Measurements from ENCODE around the gene TRIO. TPM values are rescaled to one million over a fixed set of nuclear protein-coding genes. Genes with fewer than 3 reads are reported as not detected.
A peak's percentile ranks its signal among the peaks of the same experiment; 100 is the strongest.

Gene TRIO
- total RNA-seq, 6 donors from 2014 or later: 138 to 408 (median 156) TPM

DNA sequence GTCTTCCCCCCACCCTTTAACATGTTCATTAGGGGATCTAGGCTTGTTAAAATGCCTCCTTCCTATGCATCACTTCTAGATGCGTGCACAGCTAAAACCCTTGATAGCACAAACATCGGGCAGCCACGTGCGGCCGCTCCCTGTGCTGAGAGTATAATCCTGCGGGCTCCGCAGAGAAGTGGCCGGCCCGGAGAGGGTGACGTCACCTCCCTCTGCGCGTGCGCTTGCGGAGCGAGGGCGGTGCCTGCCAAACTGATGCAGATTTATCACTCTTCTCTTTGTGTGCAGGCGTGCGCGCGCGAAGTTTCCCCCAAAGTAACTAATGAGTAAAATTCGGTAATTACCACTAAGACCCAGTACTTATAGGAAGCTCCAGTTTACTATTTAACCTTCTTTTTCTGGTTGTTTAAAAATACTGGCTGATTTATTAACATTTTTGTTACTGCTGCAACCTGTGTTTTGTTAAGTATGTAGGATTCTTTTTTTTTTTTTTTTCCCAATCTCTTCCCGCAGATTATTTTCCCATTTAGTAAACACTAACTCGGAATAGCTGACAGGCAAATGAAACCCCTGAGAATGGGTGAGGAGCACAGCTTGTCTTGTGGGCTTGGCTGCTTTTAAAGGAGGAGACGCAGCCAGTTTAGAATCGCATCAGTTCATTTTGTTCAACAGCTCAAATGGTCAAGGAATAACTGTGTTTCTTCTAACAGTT, 121.6 kb downstream of the TRIO start:
- H3K27me3 ChIP-seq: no peaks in the 10 kb centered on the region
- 4 to 10% methylated on average over 12 to 26 of the region's 26 CpGs for WGBS, 2 donors
- H3K27ac ChIP-seq: no peak overlapping the region
- no peaks in the 10 kb centered on the region for H3K36me3 ChIP-seq
- DNase-seq (peak; percentile 95 to 97), ATAC-seq (ENCODE audit: low FRiP score in 2 of 2) (peak; percentile 93 to 95)
- TF ChIP-seq POLR2A (IDR thresholded peaks at IDR 0.05) (no peak), EP300 (IDR thresholded peaks at IDR 0.05) (peak in 1 of 4 donors; percentile 22), POLR2AphosphoS5 (IDR thresholded peaks at IDR 0.05) (peak; percentile 10 to 59)
- TF ChIP-seq, protein P1, sequence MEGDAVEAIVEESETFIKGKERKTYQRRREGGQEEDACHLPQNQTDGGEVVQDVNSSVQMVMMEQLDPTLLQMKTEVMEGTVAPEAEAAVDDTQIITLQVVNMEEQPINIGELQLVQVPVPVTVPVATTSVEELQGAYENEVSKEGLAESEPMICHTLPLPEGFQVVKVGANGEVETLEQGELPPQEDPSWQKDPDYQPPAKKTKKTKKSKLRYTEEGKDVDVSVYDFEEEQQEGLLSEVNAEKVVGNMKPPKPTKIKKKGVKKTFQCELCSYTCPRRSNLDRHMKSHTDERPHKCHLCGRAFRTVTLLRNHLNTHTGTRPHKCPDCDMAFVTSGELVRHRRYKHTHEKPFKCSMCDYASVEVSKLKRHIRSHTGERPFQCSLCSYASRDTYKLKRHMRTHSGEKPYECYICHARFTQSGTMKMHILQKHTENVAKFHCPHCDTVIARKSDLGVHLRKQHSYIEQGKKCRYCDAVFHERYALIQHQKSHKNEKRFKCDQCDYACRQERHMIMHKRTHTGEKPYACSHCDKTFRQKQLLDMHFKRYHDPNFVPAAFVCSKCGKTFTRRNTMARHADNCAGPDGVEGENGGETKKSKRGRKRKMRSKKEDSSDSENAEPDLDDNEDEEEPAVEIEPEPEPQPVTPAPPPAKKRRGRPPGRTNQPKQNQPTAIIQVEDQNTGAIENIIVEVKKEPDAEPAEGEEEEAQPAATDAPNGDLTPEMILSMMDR (IDR thresholded peaks at IDR 0.05): no peak
- peaks cover 28 to 43% (median 33%) of the 10 kb centered on the region in 4 donors for H3K4me1 ChIP-seq
- H3K9me3 ChIP-seq: no peaks in the 10 kb centered on the region
- peak overlapping the region in 3 of 4 donors; percentile 13 to 29 (median 26) for H3K4me3 ChIP-seq

DNA sequence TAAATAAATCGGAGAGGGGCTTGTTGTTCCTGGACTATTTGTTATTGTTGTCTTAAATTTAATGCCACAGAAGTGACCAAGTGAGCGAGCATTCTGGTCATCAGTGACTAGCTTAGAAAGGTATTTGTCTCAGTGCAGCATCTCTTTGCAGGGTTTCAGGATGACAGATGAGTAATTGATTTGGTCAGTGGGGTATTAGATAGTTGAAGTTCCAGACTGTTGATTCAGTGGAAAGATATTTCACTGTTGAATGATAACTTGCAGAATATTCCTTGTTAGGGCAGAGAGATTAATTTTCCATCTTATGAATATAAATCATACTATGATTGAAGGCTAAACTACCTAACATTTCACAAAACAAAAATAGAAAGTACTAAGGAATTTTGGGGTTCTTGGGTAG, 122.4 kb downstream of the TRIO start:
- no peak for TF ChIP-seq POLR2AphosphoS5 (IDR thresholded peaks at IDR 0.05)
- no peak for TF ChIP-seq POLR2A (IDR thresholded peaks at IDR 0.05)
- TF ChIP-seq, protein P1 (IDR thresholded peaks at IDR 0.05): no peak
- TF ChIP-seq EP300 (IDR thresholded peaks at IDR 0.05): no peak
- DNase-seq (no peak), ATAC-seq (ENCODE audit: low FRiP score in 2 of 2) (peak in 1 of 2 donors; percentile 45)
- Histone ChIP-seq H3K4me3 (no peak overlapping the region), H3K36me3 (no peaks in the 10 kb centered on the region), H3K4me1 (peaks cover 33 to 48% (median 40%) of the 10 kb centered on the region in 4 donors), H3K27me3 (no peaks in the 10 kb centered on the region), H3K9me3 (no peaks in the 10 kb centered on the region), H3K27ac (no peak overlapping the region)
- WGBS, 2 donors: 76 to 86% methylated on average over 2 of the region's 2 CpGs

DNA sequence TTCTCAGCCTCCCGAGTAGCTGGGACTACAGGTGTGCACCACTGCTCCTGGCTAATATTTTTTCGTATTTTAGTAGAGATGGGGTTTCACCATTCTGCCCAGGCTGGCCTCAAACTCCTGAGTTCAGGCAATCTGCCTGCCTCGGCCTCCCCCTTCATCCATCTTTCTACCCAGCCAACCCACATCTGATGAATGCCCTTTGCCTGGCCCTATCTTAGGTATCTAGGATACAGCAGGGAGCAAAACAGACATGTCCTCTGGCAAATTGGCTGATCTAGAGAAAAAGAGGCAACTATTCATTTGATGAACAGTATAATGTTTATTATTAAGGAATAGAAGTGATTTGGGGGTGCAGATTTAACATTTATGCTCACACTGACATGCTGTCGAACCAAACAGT, 123.0 kb downstream of the TRIO start:
- peaks cover 33 to 48% (median 40%) of the 10 kb centered on the region in 4 donors for H3K4me1 ChIP-seq
- H3K27me3 ChIP-seq: no peaks in the 10 kb centered on the region
- TF ChIP-seq POLR2A (IDR thresholded peaks at IDR 0.05) (no peak), EP300 (IDR thresholded peaks at IDR 0.05) (no peak), POLR2AphosphoS5 (IDR thresholded peaks at IDR 0.05) (no peak)
- TF ChIP-seq, protein P1 (IDR thresholded peaks at IDR 0.05): no peak
- no peak overlapping the region for H3K27ac ChIP-seq
- H3K9me3 ChIP-seq: no peaks in the 10 kb centered on the region
- WGBS, 2 donors: 90 to 91% methylated on average over 4 of the region's 4 CpGs
- peaks cover 0 to 3% (median 0%) of the 10 kb centered on the region in 4 donors for H3K36me3 ChIP-seq
- no peak overlapping the region for H3K4me3 ChIP-seq
- ATAC-seq (ENCODE audit: low FRiP score in 2 of 2) (no peak), DNase-seq (no peak)

DNA sequence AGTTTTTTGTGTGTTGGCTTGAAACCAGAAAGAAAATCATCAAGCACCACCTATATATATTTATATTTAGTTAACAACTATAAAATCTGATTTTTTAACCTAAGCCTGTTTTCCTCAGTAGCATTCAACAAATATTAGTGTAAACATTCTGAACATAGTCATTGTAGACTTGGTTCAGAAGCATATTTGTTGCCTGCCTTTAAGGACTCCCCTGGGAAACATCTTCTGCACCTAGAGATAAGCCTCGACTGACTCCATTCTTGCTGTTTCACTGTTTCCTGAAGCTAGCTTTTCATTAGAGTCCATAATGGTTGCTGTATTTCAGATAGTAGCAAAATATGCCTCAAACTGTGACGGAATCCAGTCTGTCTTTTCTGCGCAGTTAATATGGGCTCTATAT, 123.5 kb downstream of the TRIO start:
- Histone ChIP-seq H3K4me1 (peaks cover 33 to 48% (median 40%) of the 10 kb centered on the region in 4 donors), H3K9me3 (no peaks in the 10 kb centered on the region), H3K27me3 (no peaks in the 10 kb centered on the region), H3K36me3 (peaks cover 0 to 9% (median 0%) of the 10 kb centered on the region in 4 donors), H3K4me3 (no peak overlapping the region), H3K27ac (no peak overlapping the region)
- whole genome bisulfite sequencing, 2 donors: 42 to 45% methylated on average over 3 of the region's 3 CpGs
- no peak for DNase-seq
- TF ChIP-seq, protein P1 (IDR thresholded peaks at IDR 0.05): no peak
- no peak for TF ChIP-seq POLR2A (IDR thresholded peaks at IDR 0.05)
- no peak for TF ChIP-seq EP300 (IDR thresholded peaks at IDR 0.05)
- no peak for TF ChIP-seq POLR2AphosphoS5 (IDR thresholded peaks at IDR 0.05)
- ATAC-seq (ENCODE audit: low FRiP score in 2 of 2): no peak

All from upper lobe of left lung (tissue), 6 donors.